ENCODE measurements around the gene FNBP1L.

Gene FNBP1L

DNA sequence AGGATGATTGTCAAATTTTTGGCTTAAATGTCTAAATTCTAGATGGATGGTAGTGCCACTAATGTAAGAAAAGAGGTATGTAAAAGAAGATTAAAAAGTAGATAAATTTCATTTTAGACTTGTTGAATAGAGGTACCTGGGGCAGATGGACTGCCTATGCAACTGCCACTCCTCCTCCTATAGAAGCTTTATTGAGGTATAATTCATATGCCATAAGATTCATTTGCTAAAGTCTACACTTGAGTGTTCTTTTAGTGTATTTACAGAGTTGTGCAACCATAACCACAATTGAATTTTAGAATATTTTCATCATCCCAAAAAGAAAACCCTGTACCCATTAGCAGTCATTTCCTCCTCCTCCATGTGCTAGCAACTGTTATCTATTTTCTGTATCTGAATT, 70.6 kb downstream of the FNBP1L start:
- Histone ChIP-seq H3K4me2 (peak overlapping the region in 3 of 11 experiments; percentile 24 to 47 (median 42); a peak in 5 of 22 replicates), H3K9me3 (replicated peaks in 1 of 11) (peaks cover 0 to 20% (median 7%) of the 10 kb centered on the region in 11 experiments; a peak in 10 of 22 replicates)
- TF ChIP-seq Cebpa-rat (IDR thresholded peaks at IDR 0.05), result no peak

DNA sequence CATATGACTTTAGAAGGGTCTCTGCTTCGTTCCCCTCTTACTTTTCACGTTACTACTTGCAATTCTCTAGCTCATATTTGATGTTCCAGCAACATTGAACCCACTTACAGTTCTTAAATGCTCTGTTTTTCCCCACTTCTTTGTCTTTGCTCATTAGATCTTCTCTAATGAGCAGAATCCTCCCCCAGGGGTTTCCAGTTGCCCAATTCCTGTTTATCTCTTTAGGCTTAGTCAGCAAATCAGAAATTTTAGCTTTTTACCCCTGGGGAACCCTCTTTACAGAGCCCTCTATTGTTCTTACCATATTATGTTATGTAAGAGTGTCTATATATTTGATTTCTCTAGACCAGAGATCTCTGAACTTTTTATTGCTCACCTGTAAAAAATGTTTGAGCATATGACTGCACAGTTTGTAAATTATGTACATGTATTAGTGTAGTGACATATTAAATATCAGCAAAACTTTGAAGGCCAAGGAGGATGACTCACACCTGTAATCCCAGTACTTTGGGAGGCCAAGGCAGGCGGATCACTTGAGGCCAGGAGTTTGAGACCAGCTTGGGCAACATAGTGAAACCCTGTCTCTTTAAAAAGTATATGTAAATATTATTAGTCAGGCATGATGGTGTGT, 71.4 kb downstream of the FNBP1L start:
- Histone ChIP-seq H3K4me1 (peaks cover 0 to 20% (median 11%) of the 10 kb centered on the region in 10 experiments; a peak in 9 of 20 replicates), H4K20me1 (peaks cover 0 to 15% (median 0%) of the 10 kb centered on the region in 11 experiments; a peak in 3 of 22 replicates), H3K27me3 (no peaks in the 10 kb centered on the region), H3K4me2 (peak overlapping the region in 2 of 11 experiments; percentile 42 to 47; a peak in 1 of 22 replicates), H3K27ac (no peak overlapping the region), H3K9me3 (replicated peaks in 1 of 11) (peaks cover 0 to 20% (median 7%) of the 10 kb centered on the region in 11 experiments; a peak in 10 of 22 replicates), H3K9ac (no peak overlapping the region), H3K4me3 (no peak overlapping the region), H3K36me3 (peaks cover 14 to 49% (median 30%) of the 10 kb centered on the region in 11 experiments; a peak in 21 of 22 replicates)
- no peak for TF ChIP-seq Cebpa-rat (IDR thresholded peaks at IDR 0.05)

More for the DNA sequence above, 70.6 kb downstream of the FNBP1L start:
- Histone ChIP-seq H3K4me3 (no peak overlapping the region), H3K27ac (no peak overlapping the region), H3K36me3 (peaks cover 14 to 42% (median 28%) of the 10 kb centered on the region in 11 experiments; a peak in 21 of 22 replicates), H3K9ac (no peak overlapping the region), H4K20me1 (peaks cover 0 to 15% (median 0%) of the 10 kb centered on the region in 11 experiments; a peak in 3 of 22 replicates), H3K27me3 (no peaks in the 10 kb centered on the region), H3K4me1 (peaks cover 0 to 20% (median 11%) of the 10 kb centered on the region in 10 experiments; a peak in 9 of 20 replicates)

DNA sequence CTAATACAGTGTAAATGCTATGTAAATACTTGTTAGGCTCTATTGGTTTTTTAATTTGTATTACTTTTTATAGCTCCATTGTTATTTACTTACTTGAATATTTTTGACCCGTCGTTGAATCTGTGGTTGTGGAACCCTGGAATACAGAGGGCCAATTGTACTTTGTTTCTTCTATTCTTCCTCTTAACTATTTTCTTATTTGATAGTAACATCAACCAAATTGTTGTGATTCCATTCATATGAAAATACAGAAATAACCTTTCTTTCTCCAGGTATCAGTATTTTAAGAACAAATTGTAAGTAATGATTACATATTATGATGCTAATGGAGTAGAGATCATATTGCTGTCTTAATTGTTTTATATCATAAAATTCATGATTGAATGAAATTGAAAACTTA, 73.7 kb downstream of the FNBP1L start:
- H3K27ac ChIP-seq, result no peak overlapping the region
- TF ChIP-seq Cebpa-rat (IDR thresholded peaks at IDR 0.05), result no peak
- H3K9ac ChIP-seq, result no peak overlapping the region
- no peak overlapping the region for H3K4me3 ChIP-seq
- H3K36me3 ChIP-seq, result peaks cover 24 to 65% (median 40%) of the 10 kb centered on the region in 11 experiments; a peak in 21 of 22 replicates
- peaks cover 0 to 13% (median 0%) of the 10 kb centered on the region in 11 experiments; a peak in 3 of 22 replicates for H4K20me1 ChIP-seq
- H3K4me1 ChIP-seq, result peaks cover 0 to 16% (median 11%) of the 10 kb centered on the region in 10 experiments; a peak in 9 of 20 replicates
- peaks cover 0 to 20% (median 7%) of the 10 kb centered on the region in 11 experiments; a peak in 10 of 22 replicates for H3K9me3 ChIP-seq (replicated peaks in 1 of 11)
- no peak overlapping the region for H3K4me2 ChIP-seq
- H3K27me3 ChIP-seq, result no peaks in the 10 kb centered on the region

DNA sequence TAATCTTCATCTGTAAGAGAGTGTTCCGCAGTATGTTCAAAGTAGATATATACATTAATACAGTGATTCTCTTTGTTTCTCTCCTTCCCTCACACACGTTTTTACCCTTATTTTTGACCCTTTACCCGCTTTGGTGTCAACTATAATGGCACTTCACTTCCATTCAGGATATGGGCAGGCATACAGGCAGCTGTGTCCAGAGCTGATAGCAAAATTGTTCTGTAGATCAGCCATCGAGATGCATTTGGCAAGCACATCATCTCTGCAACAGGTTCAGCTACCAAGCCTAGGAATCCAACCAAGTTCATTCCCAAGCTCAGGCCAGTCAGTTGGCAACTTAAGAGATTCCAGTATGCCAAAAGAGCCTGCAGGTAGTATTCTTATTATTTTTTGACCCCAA, 74.8 kb downstream of the FNBP1L start:
- Histone ChIP-seq H3K4me3 (no peak overlapping the region), H3K4me1 (peaks cover 0 to 14% (median 11%) of the 10 kb centered on the region in 10 experiments; a peak in 9 of 20 replicates), H3K9ac (no peak overlapping the region), H4K20me1 (peaks cover 0 to 4% (median 0%) of the 10 kb centered on the region in 11 experiments; a peak in 2 of 22 replicates), H3K9me3 (replicated peaks in 1 of 11) (peaks cover 0 to 20% (median 7%) of the 10 kb centered on the region in 11 experiments; a peak in 10 of 22 replicates), H3K27ac (no peak overlapping the region), H3K27me3 (no peaks in the 10 kb centered on the region), H3K36me3 (peaks cover 24 to 73% (median 40%) of the 10 kb centered on the region in 11 experiments; a peak in 21 of 22 replicates), H3K4me2 (no peak overlapping the region)
- no peak for TF ChIP-seq Cebpa-rat (IDR thresholded peaks at IDR 0.05)

DNA sequence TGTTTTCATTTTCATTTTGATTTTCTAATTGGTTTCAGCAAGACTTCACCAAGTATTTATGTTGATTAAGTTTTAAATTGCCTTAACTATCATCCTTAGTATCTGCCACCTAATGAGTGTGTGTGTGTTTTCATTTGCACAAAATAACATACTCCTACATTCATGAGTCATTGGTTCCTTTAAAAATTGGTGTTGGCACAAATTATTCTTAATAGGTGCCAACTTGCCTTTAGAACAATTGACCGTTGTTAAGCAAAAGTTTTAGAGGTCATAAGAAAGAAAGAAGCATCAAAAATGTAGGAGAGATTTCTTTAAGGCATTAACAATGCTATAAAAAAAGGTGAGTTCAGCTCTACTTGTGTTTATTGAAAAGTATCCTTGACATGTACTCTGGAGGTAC, 77.5 kb downstream of the FNBP1L start:
- no peak overlapping the region for H3K9ac ChIP-seq
- peaks cover 34 to 80% (median 54%) of the 10 kb centered on the region in 11 experiments; a peak in 21 of 22 replicates for H3K36me3 ChIP-seq
- H3K4me2 ChIP-seq, result no peak overlapping the region
- peaks cover 0 to 12% (median 7%) of the 10 kb centered on the region in 11 experiments; a peak in 10 of 22 replicates for H3K9me3 ChIP-seq (replicated peaks in 1 of 11)
- no peak overlapping the region for H3K4me3 ChIP-seq
- TF ChIP-seq Cebpa-rat (IDR thresholded peaks at IDR 0.05), result no peak
- no peak overlapping the region for H3K27ac ChIP-seq
- H4K20me1 ChIP-seq, result no peaks in the 10 kb centered on the region
- no peaks in the 10 kb centered on the region for H3K27me3 ChIP-seq
- H3K4me1 ChIP-seq, result peaks cover 0 to 5% (median 0%) of the 10 kb centered on the region in 10 experiments; a peak in 3 of 20 replicates

DNA sequence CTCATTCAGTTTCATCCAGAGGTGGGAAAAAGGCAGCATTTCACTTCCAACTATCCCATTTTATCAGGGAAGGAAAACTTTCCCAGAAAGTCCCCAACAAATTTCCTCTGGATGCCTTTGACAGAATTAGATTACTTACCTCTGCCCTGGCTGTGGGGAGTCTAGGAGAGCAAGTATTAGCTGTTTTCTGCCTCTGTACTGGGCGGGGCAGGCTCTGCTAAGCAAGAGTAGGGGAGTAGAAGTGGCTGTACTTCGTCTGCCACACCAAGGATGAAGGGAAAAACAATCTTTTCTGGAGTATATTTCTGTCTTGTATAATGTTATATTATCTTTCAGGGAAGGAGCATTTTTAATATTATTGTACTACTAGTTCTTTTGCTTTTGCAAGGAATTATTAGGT, 78.5 kb downstream of the FNBP1L start:
- H3K4me2 ChIP-seq, result no peak overlapping the region
- H3K9me3 ChIP-seq (replicated peaks in 1 of 11), result peaks cover 0 to 2% (median 0%) of the 10 kb centered on the region in 11 experiments; a peak in 2 of 22 replicates
- H4K20me1 ChIP-seq, result no peaks in the 10 kb centered on the region
- no peak overlapping the region for H3K4me3 ChIP-seq
- H3K27me3 ChIP-seq, result no peaks in the 10 kb centered on the region
- peaks cover 29 to 80% (median 54%) of the 10 kb centered on the region in 11 experiments for H3K36me3 ChIP-seq
- TF ChIP-seq Cebpa-rat (IDR thresholded peaks at IDR 0.05), result no peak
- H3K4me1 ChIP-seq, result peaks cover 0 to 5% (median 0%) of the 10 kb centered on the region in 10 experiments; a peak in 3 of 20 replicates
- no peak overlapping the region for H3K27ac ChIP-seq
- no peak overlapping the region for H3K9ac ChIP-seq

DNA sequence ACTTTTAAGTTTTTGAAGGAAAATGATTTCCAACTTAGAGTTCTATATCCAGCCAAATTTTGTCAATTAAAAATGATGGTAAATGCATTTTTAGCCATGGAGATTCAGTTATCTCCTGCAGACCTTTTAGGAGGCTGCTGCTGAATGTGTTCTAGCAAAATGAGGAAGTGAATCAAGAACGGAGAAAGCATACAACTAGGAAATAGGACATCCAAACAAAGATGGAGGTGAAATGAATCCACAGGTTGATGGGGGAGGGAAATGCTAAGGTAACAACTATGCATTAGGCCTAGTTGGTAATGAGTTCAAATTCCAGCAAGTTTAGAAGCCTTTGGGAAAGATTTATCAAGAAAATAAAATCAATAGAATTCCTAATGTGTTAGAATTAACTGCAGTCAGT, 80.5 kb downstream of the FNBP1L start:
- Histone ChIP-seq H3K9me3 (replicated peaks in 1 of 11) (no peaks in the 10 kb centered on the region), H3K36me3 (peaks cover 36 to 84% (median 65%) of the 10 kb centered on the region in 11 experiments), H3K4me2 (no peak overlapping the region), H3K27ac (no peak overlapping the region), H3K9ac (no peak overlapping the region), H3K27me3 (no peaks in the 10 kb centered on the region), H4K20me1 (no peaks in the 10 kb centered on the region), H3K4me3 (no peak overlapping the region), H3K4me1 (peaks cover 0 to 5% (median 0%) of the 10 kb centered on the region in 10 experiments; a peak in 3 of 20 replicates)
- TF ChIP-seq Cebpa-rat (IDR thresholded peaks at IDR 0.05), result no peak

DNA sequence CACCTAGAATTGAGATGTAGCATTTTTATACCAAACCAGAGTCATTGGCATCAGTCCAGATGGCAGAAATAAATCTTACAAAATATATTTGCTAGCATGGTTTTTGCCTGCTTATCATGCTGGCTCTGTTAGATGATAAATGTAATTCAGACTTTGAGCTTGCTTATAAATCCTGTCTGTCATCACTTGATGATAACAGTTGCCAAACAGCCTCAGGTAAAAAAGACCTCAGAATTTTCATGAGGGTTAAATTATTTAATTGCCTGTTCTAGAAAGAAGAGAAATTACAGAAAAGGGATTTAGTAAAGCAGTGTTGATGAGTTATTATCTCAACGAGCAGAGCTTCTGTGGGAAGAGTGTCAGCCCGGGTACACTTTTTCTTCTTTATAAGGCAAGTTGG, 83.3 kb downstream of the FNBP1L start:
- Histone ChIP-seq H3K36me3 (peaks cover 43 to 89% (median 56%) of the 10 kb centered on the region in 11 experiments), H3K4me2 (no peak overlapping the region), H3K9me3 (replicated peaks in 1 of 11) (no peaks in the 10 kb centered on the region), H3K27ac (no peak overlapping the region), H3K4me1 (peaks cover 0 to 5% (median 0%) of the 10 kb centered on the region in 10 experiments; a peak in 3 of 20 replicates), H3K27me3 (no peaks in the 10 kb centered on the region), H3K9ac (no peak overlapping the region), H3K4me3 (no peak overlapping the region), H4K20me1 (no peaks in the 10 kb centered on the region)
- no peak for TF ChIP-seq Cebpa-rat (IDR thresholded peaks at IDR 0.05)

DNA sequence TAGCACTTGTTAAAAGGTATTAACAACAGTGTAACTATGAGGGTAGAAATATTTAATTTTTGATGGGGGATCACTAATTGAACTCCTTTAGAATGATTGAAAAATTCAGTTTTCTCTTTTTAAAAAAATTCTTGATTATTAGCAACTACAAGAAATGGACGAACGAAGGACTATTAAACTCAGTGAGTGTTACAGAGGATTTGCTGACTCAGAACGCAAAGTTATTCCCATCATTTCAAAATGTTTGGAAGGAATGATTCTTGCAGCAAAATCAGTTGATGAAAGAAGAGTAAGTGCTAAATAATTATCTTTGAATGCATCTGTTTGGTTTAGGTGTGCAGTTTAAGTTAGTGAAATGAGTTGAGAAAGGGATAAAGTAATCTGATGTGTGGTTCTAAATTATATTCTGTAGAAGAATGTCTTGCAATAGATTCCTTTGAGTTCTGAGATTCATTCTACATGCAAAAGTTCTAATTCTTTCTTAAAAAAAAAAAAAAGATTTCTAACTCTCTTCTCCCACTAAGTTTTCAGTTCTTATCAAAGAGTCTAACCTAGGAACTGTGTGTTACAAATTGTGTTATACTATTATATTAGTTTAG, 85.0 kb downstream of the FNBP1L start:
- Histone ChIP-seq H3K4me2 (no peak overlapping the region), H3K4me1 (peaks cover 0 to 5% (median 0%) of the 10 kb centered on the region in 10 experiments; a peak in 3 of 20 replicates), H3K27me3 (no peaks in the 10 kb centered on the region), H4K20me1 (no peaks in the 10 kb centered on the region), H3K27ac (no peak overlapping the region), H3K9ac (no peak overlapping the region), H3K9me3 (replicated peaks in 1 of 11) (no peaks in the 10 kb centered on the region), H3K36me3 (peaks cover 39 to 91% (median 61%) of the 10 kb centered on the region in 11 experiments), H3K4me3 (no peak overlapping the region)
- no peak for TF ChIP-seq Cebpa-rat (IDR thresholded peaks at IDR 0.05)
